IPS-18c (cell line): ENCODE results near the gene CEBPE.
A peak's percentile ranks its signal among the peaks of the same experiment; 100 is the strongest.

ENCODE experiments used
- H3K4me3 ChIP-seq: 2 replicates; pipeline ENCODE4 v1.7.0; 2013; ENCODE audit warnings: low read depth, mild to moderate bottlenecking, low read length, moderate library complexity; ENCODE audit not compliant: insufficient read depth
- H3K9me3 ChIP-seq: one replicate; pipeline ENCODE4 v1.6.1; 2013; ENCODE audit warnings: mild to moderate bottlenecking, low read length, moderate library complexity; ENCODE audit not compliant: control insufficient read depth, insufficient read depth

CEBPE gene

DNA sequence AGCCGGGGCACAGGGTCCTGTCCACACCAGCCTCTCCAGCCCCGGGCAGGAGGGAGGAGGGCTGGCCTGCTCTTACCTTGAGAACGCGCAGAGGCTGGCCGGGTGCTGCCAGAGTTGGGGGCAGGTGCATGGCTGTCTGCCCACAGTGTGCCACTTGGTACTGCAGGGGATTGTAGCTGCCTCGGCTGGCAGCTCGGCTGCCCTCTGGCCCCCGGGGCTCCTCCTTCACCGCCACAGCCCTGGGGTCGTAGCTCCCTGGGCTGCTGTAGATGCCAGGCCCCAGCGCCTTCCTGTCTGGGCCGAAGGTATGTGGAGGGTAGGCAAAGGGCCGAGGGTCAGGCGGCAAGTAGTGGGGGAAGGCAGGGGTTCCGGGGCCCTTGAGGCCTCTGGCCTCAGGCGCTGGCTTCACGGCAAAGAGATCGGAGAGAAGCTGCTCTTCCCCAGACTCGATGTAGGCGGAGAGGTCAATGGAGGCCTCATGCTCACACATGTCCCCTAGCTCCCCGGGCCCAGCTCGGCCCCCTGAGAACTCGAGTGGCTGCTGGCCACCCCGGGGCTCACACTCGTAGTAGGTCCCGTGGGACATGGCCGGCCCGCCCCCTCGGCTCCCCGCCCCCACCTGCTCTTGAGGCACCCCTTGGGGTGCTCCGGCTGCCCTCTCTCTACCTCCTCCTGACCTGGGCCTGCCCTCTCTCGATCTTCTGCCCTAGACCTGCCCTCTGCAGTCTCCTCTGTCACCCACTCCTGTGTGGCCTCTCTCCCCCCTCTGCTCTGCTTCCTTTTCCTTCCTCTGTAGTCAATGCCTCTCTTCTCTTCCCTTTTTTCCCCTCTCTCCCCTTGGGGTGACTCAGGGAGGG lies at the start of gene CEBPE:
Gene CEBPE (minus strand): TSS at position 750 of the 857 bp plus-strand sequence. CDS start 164 bp downstream, at position 586.
- Histone ChIP-seq H3K9me3 (no peaks in the 10 kb centered on the region), H3K4me3 (no peak within 1 kb of the TSS)

DNA sequence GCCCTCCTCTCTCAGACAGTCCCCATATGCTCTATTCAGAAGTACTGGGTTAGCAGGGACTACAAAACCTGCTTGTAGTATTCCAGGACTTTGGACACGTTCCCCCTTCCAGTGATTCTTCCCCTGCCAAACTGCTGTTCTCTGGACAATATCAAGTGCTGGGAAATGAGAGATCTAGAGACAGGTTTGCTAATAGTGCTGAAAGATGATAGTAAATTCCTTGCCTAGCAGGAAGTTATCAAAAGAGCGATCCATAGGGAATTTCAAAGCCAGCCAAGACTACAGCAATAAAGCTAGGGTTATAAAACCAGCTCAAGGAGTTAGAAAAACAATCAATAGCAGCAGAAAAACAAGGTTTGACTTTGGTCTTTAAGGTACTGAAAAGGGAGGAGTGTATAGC lies 49.2 kb upstream of the CEBPE start:
- Histone ChIP-seq H3K4me3 (no peak overlapping the region), H3K9me3 (no peaks in the 10 kb centered on the region)

DNA sequence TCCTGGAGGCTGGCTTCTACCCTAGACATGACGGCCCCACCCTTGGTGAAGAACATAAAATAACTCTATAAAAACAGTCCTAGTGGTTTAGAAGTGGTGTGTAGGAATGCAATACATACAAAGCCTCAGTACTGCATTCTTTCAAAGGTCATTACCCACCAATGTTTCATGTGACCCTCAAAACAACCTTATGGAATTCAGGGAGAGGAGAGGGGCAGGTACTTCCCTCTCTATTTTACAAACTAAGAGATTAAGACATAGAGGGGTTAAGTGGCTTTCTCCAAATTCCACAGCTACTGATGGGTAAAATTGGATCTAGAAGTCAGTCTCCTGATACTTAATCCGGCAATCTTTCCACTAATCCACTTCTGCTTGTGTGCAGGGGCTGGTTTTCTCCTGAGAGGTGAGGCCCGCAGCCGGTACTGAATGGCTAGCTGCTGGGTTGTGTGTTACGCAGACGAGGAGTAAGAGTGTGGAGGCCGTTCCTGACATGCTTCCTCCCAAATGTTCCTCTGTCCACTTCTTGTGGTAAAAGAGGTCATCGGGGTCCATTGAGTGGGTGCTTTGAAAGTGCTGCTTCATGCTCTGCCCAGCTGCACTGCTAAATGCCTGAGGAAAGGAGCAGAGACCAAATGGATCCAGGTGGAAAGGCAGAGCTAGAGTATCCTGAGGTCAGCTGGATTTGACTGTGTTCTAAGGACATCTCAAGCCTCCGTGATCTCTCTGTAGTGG lies 48.2 kb upstream of the CEBPE start:
- no peak overlapping the region for H3K4me3 ChIP-seq
- no peaks in the 10 kb centered on the region for H3K9me3 ChIP-seq

DNA sequence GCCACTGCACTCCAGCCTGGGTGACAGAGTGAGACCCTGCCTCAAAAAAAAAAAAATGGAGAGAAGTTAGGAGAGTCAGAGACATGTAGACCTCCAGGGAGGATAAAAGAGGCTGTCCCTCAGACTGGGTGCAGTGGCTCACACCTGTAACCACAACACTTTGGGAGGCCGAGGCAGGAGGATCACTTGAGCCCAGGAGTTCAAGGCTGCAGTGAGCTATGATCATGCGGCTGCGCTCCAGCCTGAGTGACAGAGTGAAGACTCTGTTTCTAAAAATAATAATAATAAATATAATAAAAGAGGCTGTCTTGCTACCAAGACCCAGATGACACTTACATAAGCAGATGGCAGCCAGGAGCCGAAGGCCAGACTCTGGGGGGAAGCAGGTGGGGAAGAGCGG lies 45.9 kb upstream of the CEBPE start:
- Histone ChIP-seq H3K9me3 (no peaks in the 10 kb centered on the region), H3K4me3 (no peak overlapping the region)

DNA sequence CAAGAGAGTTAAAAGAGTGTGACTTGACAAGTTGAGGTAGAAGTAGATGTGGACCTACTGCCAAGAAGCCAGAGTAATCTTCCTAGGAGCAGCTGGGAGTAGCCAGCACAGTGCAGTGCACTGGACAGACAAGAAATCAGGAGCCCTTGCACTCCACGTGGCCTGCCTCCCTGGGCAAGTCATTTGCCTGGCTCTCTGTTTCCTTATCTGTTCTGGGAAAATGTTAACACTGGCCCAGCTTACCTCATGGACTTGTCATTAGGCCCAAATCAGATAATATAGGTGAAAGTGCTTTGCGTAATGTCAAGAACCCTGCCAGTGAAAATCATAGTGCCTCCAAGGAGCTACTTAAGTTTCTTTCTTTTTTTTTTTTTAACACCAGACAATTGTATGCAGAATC lies 45.2 kb upstream of the CEBPE start:
- H3K9me3 ChIP-seq, result no peaks in the 10 kb centered on the region
- H3K4me3 ChIP-seq, result no peak overlapping the region

DNA sequence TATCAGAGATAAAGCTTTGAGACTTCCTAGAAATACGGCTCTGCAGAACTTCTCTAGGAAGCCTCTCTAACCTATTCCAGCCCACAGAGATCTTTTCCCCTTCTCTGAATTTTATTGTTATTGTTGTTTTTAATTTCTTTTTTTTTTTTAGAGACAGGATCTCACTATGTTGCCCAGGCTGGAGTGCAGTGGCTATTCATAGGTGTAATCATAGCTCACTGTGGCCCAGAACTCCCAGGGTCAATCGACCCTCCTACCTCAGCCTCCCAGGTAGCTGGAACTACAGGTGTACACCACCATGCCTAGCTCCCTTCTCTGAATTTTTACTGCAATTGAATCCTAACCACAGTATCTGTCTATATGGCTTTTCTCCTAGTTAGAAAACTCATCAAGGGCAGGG lies 44.8 kb upstream of the CEBPE start:
- H3K9me3 ChIP-seq, result no peaks in the 10 kb centered on the region
- H3K4me3 ChIP-seq, result no peak overlapping the region

DNA sequence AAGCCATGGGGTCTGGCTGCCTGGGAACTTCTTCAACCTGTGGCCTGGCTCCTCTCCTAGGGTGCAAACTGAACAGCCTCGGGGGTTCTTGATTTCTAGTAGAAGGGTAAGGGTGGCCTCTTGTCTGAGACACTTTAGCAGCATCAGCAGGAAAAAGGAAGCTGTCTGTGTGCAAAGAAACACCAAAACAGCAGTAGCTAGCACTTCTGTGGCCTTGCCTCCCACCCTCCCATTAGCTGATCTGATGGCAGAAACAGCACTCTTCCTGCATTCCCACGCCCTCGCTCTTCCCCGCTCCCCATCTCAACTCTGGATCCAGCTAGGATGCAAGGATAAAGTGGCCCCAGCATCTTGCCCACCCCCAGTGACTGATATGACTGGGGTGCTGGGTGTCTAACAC lies 43.7 kb upstream of the CEBPE start:
- no peaks in the 10 kb centered on the region for H3K9me3 ChIP-seq
- no peak overlapping the region for H3K4me3 ChIP-seq

DNA sequence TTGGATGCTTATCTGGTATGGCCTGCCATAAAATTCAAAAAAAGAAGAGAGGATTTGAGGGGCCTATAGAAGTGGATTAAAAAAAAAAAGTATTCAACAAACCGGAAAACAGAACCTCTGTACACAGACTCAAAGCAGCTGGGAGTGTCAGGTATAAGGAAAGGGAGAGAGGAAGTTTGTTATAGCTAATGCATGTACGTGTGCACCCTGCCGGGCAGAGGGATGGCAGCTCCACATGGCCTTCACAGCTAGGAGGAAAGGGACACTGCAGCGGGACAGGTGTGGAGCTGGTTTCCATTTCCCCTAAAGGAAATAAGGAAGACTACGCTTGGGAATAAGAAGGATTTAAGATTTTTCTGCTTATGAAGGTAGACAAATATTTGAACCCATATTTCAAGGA lies 43.0 kb upstream of the CEBPE start:
- H3K9me3 ChIP-seq, result no peaks in the 10 kb centered on the region
- no peak overlapping the region for H3K4me3 ChIP-seq

DNA sequence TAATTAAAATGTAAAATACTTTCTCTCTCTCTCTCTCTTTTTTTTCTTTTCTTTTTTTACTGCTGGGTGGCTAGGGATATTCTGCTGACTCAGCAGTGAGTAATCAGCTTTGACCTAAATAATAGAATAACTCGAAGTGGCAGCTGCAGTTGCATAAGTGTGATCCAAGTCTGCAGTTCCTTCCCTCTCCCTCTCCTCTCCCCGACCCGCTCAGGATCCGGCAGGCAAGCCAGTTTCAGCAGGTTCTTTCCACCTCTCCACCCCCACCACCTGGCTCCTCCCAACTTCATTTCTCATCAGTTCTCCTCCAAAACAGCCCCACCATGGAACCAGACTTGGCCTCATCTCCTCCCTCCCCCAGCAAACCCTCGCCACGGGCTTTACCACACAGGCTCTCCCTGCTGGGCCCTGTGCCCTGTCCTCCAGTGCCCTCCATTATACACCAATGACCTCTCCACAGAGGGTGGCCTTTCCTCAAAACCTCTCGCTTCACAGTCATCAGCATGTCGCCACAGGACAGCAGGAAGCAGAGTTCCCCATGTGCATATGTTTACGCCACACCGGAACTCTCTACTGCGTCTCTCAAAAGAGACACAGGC lies 42.0 kb upstream of the CEBPE start:
- Histone ChIP-seq H3K9me3 (no peaks in the 10 kb centered on the region), H3K4me3 (0 out of 2 replicates have a peak overlapping the region, but pooled peaks have one; percentile 4)

DNA sequence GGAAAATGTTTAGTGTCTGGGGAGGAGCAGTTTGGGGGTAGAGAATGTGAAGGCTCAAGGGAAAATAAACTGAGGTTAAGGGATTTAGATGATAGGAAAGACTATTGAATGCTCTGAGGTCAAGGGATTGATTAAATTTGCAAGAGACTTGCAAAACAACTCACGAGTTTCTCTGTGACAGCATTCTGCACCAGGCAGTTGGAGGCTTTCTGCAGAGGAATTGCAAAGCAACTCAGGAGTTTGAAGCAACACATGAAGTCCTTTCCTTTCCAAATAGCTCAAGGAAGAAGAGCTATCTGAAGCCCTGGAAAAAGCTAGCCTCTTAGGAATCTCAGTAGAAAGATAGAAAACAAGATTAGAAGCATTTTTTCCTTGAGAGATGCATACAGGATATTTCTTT lies 40.5 kb upstream of the CEBPE start:
- Histone ChIP-seq H3K4me3 (no peak overlapping the region), H3K9me3 (no peaks in the 10 kb centered on the region)

DNA sequence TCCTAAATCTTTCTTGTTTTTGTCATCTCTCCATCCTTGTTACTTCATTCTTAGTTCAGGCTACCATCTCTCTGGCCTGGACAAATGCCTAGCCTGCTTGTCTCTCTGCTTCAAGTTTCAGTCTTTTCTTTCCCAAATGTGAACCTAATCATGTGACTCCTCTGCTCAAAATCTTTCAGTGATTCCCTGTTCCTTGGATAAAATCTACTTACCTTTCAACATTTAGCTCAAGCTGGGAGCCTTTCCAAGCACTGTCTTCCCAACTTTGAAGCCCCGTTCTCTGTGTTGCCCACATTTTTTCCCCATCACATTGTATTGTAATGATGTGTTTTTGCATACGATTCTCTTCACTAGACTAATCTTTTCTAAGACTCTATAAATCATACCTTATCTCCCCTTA lies 39.7 kb upstream of the CEBPE start:
- H3K4me3 ChIP-seq, result no peak overlapping the region
- H3K9me3 ChIP-seq, result no peaks in the 10 kb centered on the region

DNA sequence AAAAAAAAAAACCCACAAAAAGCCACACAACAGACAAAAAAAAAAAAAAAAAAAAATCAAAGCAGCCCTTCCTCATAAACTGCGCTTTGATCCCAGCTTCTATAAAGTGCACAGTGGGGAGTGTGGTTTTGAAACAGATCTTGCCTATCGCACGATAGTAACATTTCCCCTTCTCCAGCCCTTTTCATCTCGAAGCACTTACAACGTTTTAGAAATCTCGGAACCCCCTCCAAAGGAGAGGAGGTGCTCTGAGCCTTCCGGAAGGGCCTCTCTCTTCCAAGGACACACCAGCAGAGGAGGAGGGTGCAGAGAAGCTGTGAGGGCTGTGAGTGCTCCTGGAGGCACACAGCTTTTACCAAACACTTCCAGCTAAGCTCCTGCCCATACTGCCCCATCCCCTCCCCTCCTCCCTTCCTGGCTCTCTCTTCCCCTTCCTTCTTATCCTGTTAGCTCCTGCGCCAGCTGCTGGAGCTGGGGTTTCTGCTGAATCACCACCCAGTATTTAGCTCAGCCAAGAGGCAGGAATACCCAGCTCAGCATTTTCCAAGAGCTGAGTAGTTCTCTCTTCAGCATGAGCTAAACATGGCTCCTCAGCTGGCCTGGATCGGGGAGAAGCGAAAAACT lies 36.0 kb upstream of the CEBPE start:
- Histone ChIP-seq H3K9me3 (peaks cover 2% of the 10 kb centered on the region), H3K4me3 (no peak overlapping the region)

DNA sequence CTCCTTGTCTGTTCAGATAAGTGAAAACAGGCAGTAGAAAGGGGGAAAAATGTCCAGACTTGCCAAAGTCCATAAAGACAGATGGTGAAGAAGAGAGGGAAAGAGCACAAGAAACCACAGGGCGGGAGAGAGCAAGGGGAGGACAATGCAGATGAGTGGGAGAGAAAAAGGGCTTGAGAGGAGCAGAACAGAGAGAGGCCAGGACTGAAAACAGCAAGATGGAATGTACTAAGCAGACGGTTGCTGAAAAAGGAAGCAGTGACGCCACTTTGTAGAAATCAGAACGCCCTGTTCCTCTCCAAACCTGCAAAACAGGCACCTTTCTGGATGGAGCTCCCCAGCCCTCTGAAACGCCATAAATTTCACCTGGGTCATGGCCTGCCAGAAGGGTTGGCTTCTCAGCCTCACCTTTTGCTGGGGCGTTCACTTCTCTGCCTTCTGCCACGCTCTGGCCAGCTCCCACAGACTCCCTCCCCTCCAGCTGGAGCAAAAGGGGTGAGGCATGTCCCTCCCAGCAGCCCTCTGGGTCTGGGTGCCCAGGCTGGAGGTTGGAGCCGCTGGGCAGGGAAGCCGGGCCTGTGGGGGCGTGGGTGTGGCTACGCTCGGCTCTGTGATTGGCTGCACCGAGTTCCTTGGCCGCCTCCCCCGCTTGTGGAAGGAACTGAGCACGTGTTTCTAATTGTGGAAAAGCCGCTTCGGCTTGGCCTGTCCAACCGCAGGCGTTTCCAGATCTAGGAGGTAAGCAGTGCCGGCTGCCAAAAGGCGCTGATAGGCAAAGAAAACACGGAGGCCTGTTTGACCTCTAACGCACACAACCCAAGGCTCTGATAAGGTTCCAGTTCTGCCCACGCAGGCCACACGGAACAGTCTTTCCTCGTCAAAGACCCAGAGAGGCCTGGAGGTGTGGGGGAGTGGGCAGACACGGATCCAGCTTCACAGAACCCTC lies 35.1 kb upstream of the CEBPE start:
- Histone ChIP-seq H3K9me3 (peaks cover 2% of the 10 kb centered on the region), H3K4me3 (no peak overlapping the region; the same call in 1 of the 2 replicates)

DNA sequence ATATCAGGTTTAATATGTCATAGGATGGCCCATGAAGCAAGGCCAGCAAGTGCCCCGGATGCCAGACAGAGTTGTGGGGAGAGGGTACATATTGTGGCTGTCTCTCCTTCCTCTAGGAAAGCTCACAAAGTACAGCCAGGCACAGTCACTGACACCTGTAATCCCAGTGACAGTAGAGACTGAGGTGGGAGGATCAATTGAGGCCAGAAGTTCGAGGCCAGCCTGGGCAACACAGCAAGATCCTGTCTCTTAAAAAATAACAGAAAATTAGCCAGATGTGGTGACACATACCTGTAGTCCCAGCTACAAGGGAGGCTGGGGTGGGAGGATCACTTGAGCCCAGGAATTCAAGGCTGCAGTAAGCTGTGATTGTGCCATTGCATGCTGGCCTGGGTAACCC lies 32.3 kb upstream of the CEBPE start:
- Histone ChIP-seq H3K9me3 (peaks cover 2% of the 10 kb centered on the region), H3K4me3 (no peak overlapping the region)

DNA sequence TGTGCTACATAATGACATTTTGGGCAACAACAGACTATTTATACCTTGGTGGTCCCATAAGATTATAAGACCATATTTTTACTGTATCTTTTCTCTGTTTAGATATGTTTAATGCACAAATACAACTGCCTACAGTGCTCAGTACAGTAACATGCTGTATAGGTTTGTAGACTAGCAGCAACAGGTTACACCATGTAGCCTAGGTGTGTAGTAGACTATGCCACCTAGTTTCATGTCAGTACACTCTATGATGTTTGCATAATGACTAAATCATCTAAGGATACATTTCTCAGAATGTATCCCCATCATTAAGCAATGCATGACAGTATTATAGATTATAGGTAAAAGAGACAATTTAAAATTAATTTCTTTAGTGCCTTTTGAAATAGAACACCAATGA lies 30.7 kb upstream of the CEBPE start:
- peaks cover 2% of the 10 kb centered on the region for H3K9me3 ChIP-seq
- H3K4me3 ChIP-seq, result no peak overlapping the region

DNA sequence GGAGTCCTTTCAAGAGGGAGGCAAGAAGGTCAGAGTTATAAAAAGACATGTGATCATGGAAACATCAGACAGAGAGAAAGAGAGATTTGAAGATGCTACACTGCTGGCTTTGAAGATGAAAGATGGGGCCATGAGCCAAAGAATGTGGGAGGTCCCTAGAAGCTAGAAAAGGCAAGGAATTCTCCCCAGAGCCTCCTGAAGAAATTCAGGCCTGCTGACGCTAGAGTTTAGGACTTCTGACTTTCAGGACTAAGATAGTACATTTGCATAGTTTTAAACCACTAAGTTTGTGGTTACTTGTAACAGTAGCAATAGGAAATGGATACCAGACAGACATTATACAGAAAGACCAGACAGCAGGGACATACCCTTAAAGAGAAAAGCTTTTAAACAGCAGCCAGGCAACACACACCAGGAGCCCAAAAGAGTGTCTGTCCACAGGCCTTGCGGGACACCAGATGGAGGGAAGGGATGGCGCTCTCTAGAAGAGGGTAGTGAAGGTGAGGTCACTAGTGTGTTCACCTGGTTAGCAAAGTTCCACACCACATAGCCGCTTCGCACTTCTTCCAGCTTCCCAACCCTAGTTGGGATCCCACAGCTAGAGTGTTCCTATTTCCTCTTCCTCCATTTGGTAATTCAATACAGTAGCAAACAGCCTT lies 29.7 kb upstream of the CEBPE start:
- peaks cover 2% of the 10 kb centered on the region for H3K9me3 ChIP-seq
- H3K4me3 ChIP-seq, result no peak overlapping the region
